Activated CD8-positive, alpha-beta memory T cell treated with anti-CD3 and anti-CD28 coated beads, Interleukin-2, amount 10 ng/mL, durations not matched to agents 7 days and 5 days (primary cell): ENCODE measurements around the gene MS4A10. TPM values are rescaled to one million over a fixed set of nuclear protein-coding genes. Genes with fewer than 3 reads are reported as not detected.

ENCODE experiments used
- ATAC-seq: fragments of 150-1000 bp; cut with Tn5 transposase; one replicate; pipeline ENCODE4 v1.10.0; 2021; ENCODE audit warnings: moderate library complexity
- CTCF ChIA-PET: fragments of 350-600 bp; sonication (Branson Sonifier 250); formaldehyde crosslinking; loops from one replicate; lab custom pipeline; 2021; ENCODE audit warnings: antibody characterized with exemption; lab: Charles Lee
- DNase-seq: peaks from one replicate; pipeline ENCODE4 v3.0.0-alpha.2; 2020
- H3K27ac Mint-ChIP-seq: one replicate; pipeline ENCODE4 v1.8.0; 2021; ENCODE audit warnings: mild to moderate bottlenecking, mixed read lengths
- H3K27me3 Mint-ChIP-seq: one replicate; pipeline ENCODE4 v1.8.0; 2021; ENCODE audit warnings: mixed read lengths
- H3K36me3 Mint-ChIP-seq: one replicate; pipeline ENCODE4 v1.8.0; 2021; ENCODE audit warnings: mild to moderate bottlenecking, mixed read lengths
- H3K4me1 Mint-ChIP-seq: one replicate; pipeline ENCODE4 v1.8.0; 2021; ENCODE audit warnings: mixed read lengths
- H3K4me3 Mint-ChIP-seq: one replicate; pipeline ENCODE4 v1.8.0; 2021; ENCODE audit warnings: mild to moderate bottlenecking, moderate library complexity, mixed read lengths
- H3K9me3 Mint-ChIP-seq: one replicate; pipeline ENCODE4 v1.8.0; 2022; ENCODE audit warnings: low read depth, mixed read lengths
- total RNA-seq, 2 experiments: library from RNA; stranded (reverse); gene quantifications; one replicate each; pipeline ENCODE4 v1.2.3, GENCODE V29; 2021

MS4A10 gene
- not detected for total RNA-seq

GRCh38 chr11:60785136-60785535 is at the start of gene MS4A10:
Gene MS4A10 (plus strand): TSS chr11:60785333. CDS start chr11:60790336, 5,003 bp downstream.
- Mint-ChIP-seq H3K27me3 (no peaks in the 10 kb centered on the region), H3K4me3 (no peak within 1 kb of the TSS), H3K27ac (no peak within 1 kb of the TSS), H3K4me1 (no peaks in the 10 kb centered on the region), H3K36me3 (no peaks in the 10 kb centered on the region), H3K9me3 (no peaks in the 10 kb centered on the region)
- CTCF ChIA-PET: interaction anchor here (1.7 to 2.1 kb wide), 2 partner anchors 10 to 46 kb away, joined by 4 to 5 read pairs; no protein-coding TSS in a partner anchor
- no peak for ATAC-seq
- DNase-seq: no peak

- Mint-ChIP-seq H3K9me3 (no peaks in the 10 kb centered on the region), H3K36me3 (no peaks in the 10 kb centered on the region), H3K27ac (no peak overlapping the region), H3K4me1 (no peaks in the 10 kb centered on the region), H3K4me3 (no peak overlapping the region), H3K27me3 (peaks cover 18% of the 10 kb centered on the region)
- ATAC-seq (no peak), DNase-seq (no peak)
- CTCF ChIA-PET: no interaction called here
These were observed 46.0 kb upstream of the MS4A10 start for GRCh38 chr11:60739114-60739513.

GRCh38 chr11:60740573-60740972 is 44.6 kb upstream of the MS4A10 start:
- Mint-ChIP-seq H3K27me3 (peaks cover 24% of the 10 kb centered on the region), H3K27ac (no peak overlapping the region)
- ATAC-seq: no peak

GRCh38 chr11:60741421-60741820 is 43.7 kb upstream of the MS4A10 start:
- H3K27me3 Mint-ChIP-seq: peaks cover 22% of the 10 kb centered on the region
- no peaks in the 10 kb centered on the region for H3K36me3 Mint-ChIP-seq
- DNase-seq: no peak
- CTCF ChIA-PET: no interaction called here
- no peak overlapping the region for H3K4me3 Mint-ChIP-seq
- no peaks in the 10 kb centered on the region for H3K9me3 Mint-ChIP-seq
- H3K4me1 Mint-ChIP-seq: no peaks in the 10 kb centered on the region
- ATAC-seq: no peak
- H3K27ac Mint-ChIP-seq: no peak overlapping the region

More at GRCh38 chr11:60740573-60740972, 44.6 kb upstream of the MS4A10 start:
- no peak for DNase-seq
- Mint-ChIP-seq H3K36me3 (no peaks in the 10 kb centered on the region), H3K4me1 (no peaks in the 10 kb centered on the region), H3K4me3 (no peak overlapping the region), H3K9me3 (no peaks in the 10 kb centered on the region)
- CTCF ChIA-PET: no interaction called here

- CTCF ChIA-PET: no interaction called here
- DNase-seq: no peak
- Mint-ChIP-seq H3K36me3 (no peaks in the 10 kb centered on the region), H3K9me3 (peaks cover 4% of the 10 kb centered on the region), H3K27me3 (peaks cover 14% of the 10 kb centered on the region), H3K4me3 (no peak overlapping the region), H3K27ac (no peak overlapping the region), H3K4me1 (no peaks in the 10 kb centered on the region)
- no peak for ATAC-seq
These were observed 42.1 kb upstream of the MS4A10 start for GRCh38 chr11:60743058-60743457.

GRCh38 chr11:60744114-60744513 is 41.0 kb upstream of the MS4A10 start:
- no peaks in the 10 kb centered on the region for H3K36me3 Mint-ChIP-seq
- no peaks in the 10 kb centered on the region for H3K4me1 Mint-ChIP-seq
- CTCF ChIA-PET: no interaction called here
- H3K4me3 Mint-ChIP-seq: no peak overlapping the region
- peaks cover 11% of the 10 kb centered on the region for H3K27me3 Mint-ChIP-seq
- ATAC-seq (no peak), DNase-seq (no peak)
- H3K27ac Mint-ChIP-seq: no peak overlapping the region
- peaks cover 4% of the 10 kb centered on the region for H3K9me3 Mint-ChIP-seq

- H3K9me3 Mint-ChIP-seq: peaks cover 4% of the 10 kb centered on the region
- no peaks in the 10 kb centered on the region for H3K36me3 Mint-ChIP-seq
- ATAC-seq: no peak
- no peak overlapping the region for H3K4me3 Mint-ChIP-seq
- peaks cover 11% of the 10 kb centered on the region for H3K27me3 Mint-ChIP-seq
- CTCF ChIA-PET: no interaction called here
- no peaks in the 10 kb centered on the region for H3K4me1 Mint-ChIP-seq
- no peak overlapping the region for H3K27ac Mint-ChIP-seq
- DNase-seq: no peak
These were observed 37.7 kb upstream of the MS4A10 start for GRCh38 chr11:60747359-60747873.

- H3K4me1 Mint-ChIP-seq: no peaks in the 10 kb centered on the region
- H3K27me3 Mint-ChIP-seq: peaks cover 14% of the 10 kb centered on the region
- H3K36me3 Mint-ChIP-seq: no peaks in the 10 kb centered on the region
- no peak overlapping the region for H3K4me3 Mint-ChIP-seq
- CTCF ChIA-PET: interaction anchor here (1.3 kb wide), 1 partner anchor 27 kb away, joined by 4 read pairs; no protein-coding TSS in a partner anchor
- no peak for ATAC-seq
- no peak overlapping the region for H3K27ac Mint-ChIP-seq
- DNase-seq: no peak
- H3K9me3 Mint-ChIP-seq: peaks cover 4% of the 10 kb centered on the region
These were observed 36.9 kb upstream of the MS4A10 start for GRCh38 chr11:60748225-60748624.

GRCh38 chr11:60748821-60749220 is 36.3 kb upstream of the MS4A10 start:
- Mint-ChIP-seq H3K27me3 (peaks cover 12% of the 10 kb centered on the region), H3K36me3 (no peaks in the 10 kb centered on the region), H3K4me1 (no peaks in the 10 kb centered on the region), H3K27ac (no peak overlapping the region), H3K9me3 (peaks cover 4% of the 10 kb centered on the region), H3K4me3 (no peak overlapping the region)
- CTCF ChIA-PET: interaction anchor here (1.3 kb wide), 1 partner anchor 27 kb away, joined by 4 read pairs; no protein-coding TSS in a partner anchor
- no peak for ATAC-seq
- DNase-seq: no peak

- ATAC-seq: no peak
- no peak for DNase-seq
- H3K4me3 Mint-ChIP-seq: no peak overlapping the region
- H3K36me3 Mint-ChIP-seq: no peaks in the 10 kb centered on the region
- CTCF ChIA-PET: no interaction called here
- peaks cover 5% of the 10 kb centered on the region for H3K27me3 Mint-ChIP-seq
- H3K27ac Mint-ChIP-seq: no peak overlapping the region
- H3K9me3 Mint-ChIP-seq: peaks cover 4% of the 10 kb centered on the region
- H3K4me1 Mint-ChIP-seq: no peaks in the 10 kb centered on the region
These were observed 34.2 kb upstream of the MS4A10 start for GRCh38 chr11:60750911-60751310.

GRCh38 chr11:60753309-60753708 is 31.8 kb upstream of the MS4A10 start:
- H3K4me3 Mint-ChIP-seq: no peak overlapping the region
- H3K4me1 Mint-ChIP-seq: no peaks in the 10 kb centered on the region
- ATAC-seq (no peak), DNase-seq (no peak)
- H3K27me3 Mint-ChIP-seq: peaks cover 20% of the 10 kb centered on the region
- H3K36me3 Mint-ChIP-seq: no peaks in the 10 kb centered on the region
- no peak overlapping the region for H3K27ac Mint-ChIP-seq
- no peaks in the 10 kb centered on the region for H3K9me3 Mint-ChIP-seq
- CTCF ChIA-PET: no interaction called here

GRCh38 chr11:60754887-60755286 is 30.2 kb upstream of the MS4A10 start:
- no peaks in the 10 kb centered on the region for H3K9me3 Mint-ChIP-seq
- DNase-seq (no peak), ATAC-seq (no peak)
- H3K4me1 Mint-ChIP-seq: no peaks in the 10 kb centered on the region
- CTCF ChIA-PET: no interaction called here
- peaks cover 35% of the 10 kb centered on the region for H3K27me3 Mint-ChIP-seq
- H3K27ac Mint-ChIP-seq: no peak overlapping the region
- H3K36me3 Mint-ChIP-seq: no peaks in the 10 kb centered on the region
- no peak overlapping the region for H3K4me3 Mint-ChIP-seq

GRCh38 chr11:60756307-60757032 is 28.7 kb upstream of the MS4A10 start, which contains the start of gene MS4A15:
Gene MS4A15 (plus strand): TSS chr11:60756867. CDS start chr11:60763734, 6,867 bp downstream.
- no peaks in the 10 kb centered on the region for H3K4me1 Mint-ChIP-seq
- no peak within 1 kb of the TSS for H3K4me3 Mint-ChIP-seq
- H3K36me3 Mint-ChIP-seq: no peaks in the 10 kb centered on the region
- H3K27me3 Mint-ChIP-seq: peaks cover 46% of the 10 kb centered on the region
- H3K9me3 Mint-ChIP-seq: no peaks in the 10 kb centered on the region
- DNase-seq (no peak), ATAC-seq (no peak)
- CTCF ChIA-PET: interaction anchor here (1.2 kb wide), 1 partner anchor 8 kb away, joined by 3 read pairs; no protein-coding TSS in a partner anchor
- no peak within 1 kb of the TSS for H3K27ac Mint-ChIP-seq
